GM21737 (cell line): Measurements from ENCODE around the gene KLHL26.
A peak's percentile ranks its signal among the peaks of the same experiment; 100 is the strongest.

Experiments used
- ATAC-seq: cut with Tn5 transposase; IDR thresholded peaks from one replicate; pipeline ENCODE4 v1.9.1; 2021; ENCODE audit warnings: mild to moderate bottlenecking, moderate library complexity; ENCODE audit not compliant: unreplicated experiment

Gene KLHL26

GRCh38 chr19:18612051-18612771 is 24.6 kb upstream of the KLHL26 start:
- no peak for ATAC-seq

GRCh38 chr19:18612772-18613588 is 23.8 kb upstream of the KLHL26 start, which contains the start of gene TMEM59L:
Gene TMEM59L (plus strand): TSS chr19:18612870. CDS start chr19:18612959, 89 bp downstream.
- ATAC-seq = no peak

GRCh38 chr19:18613589-18614234 is 23.1 kb upstream of the KLHL26 start:
- ATAC-seq = no peak

- no peak for ATAC-seq
Measured at GRCh38 chr19:18616023-18616422, 20.8 kb upstream of the KLHL26 start.

- ATAC-seq = no peak
Measured at GRCh38 chr19:18617562-18617961, 19.3 kb upstream of the KLHL26 start.

- no peak for ATAC-seq
Measured at GRCh38 chr19:18618236-18618635, 18.6 kb upstream of the KLHL26 start.

GRCh38 chr19:18620311-18620710 is 16.5 kb upstream of the KLHL26 start:
- no peak for ATAC-seq

- no peak for ATAC-seq
Measured at GRCh38 chr19:18620902-18621301, 15.9 kb upstream of the KLHL26 start.

GRCh38 chr19:18626906-18627305 is 9.9 kb upstream of the KLHL26 start:
- ATAC-seq = no peak

- no peak for ATAC-seq
Measured at GRCh38 chr19:18629166-18630088, 7.4 kb upstream of the KLHL26 start.

GRCh38 chr19:18633321-18633720 is 3.5 kb upstream of the KLHL26 start:
- ATAC-seq = no peak

- no peak for ATAC-seq
Measured at GRCh38 chr19:18634612-18635297, 2.1 kb upstream of the KLHL26 start.

GRCh38 chr19:18635831-18636182 is 1.0 kb upstream of the KLHL26 start:
- ATAC-seq = no peak

- ATAC-seq = peak; percentile 82
Measured at GRCh38 chr19:18636183-18636968, 452 bp upstream of the KLHL26 start.

GRCh38 chr19:18637673-18638630 is 1.1 kb downstream of the KLHL26 start:
- no peak for ATAC-seq

GRCh38 chr19:18639706-18640243 is 2.9 kb downstream of the KLHL26 start:
- no peak for ATAC-seq

- no peak for ATAC-seq
Measured at GRCh38 chr19:18644196-18645034, 7.6 kb downstream of the KLHL26 start.
